HepG2 (cell line): ENCODE measurements around the gene ATP13A2. TPM values are rescaled to one million over a fixed set of nuclear protein-coding genes. Genes with fewer than 3 reads are reported as not detected.

ENCODE experiments used
- ATAC-seq: fragments of 200-7000 bp; cut with Tn5 transposase; 3 replicates; pipeline ENCODE4 v1.9.1; 2020; ENCODE audit warnings: mild to moderate bottlenecking, moderate library complexity
- BruUV-seq: library from RNA; stranded (reverse); fragments of 400-500 nt; replicated peaks from 2 replicates; lab custom pipeline; 2021; lab: Mats Ljungman, UMichigan
- CTCF ChIA-PET: fragments of 300-600 bp; formaldehyde crosslinking; extraction: SDS; loops from one replicate; lab custom pipeline; 2021; ENCODE audit warnings: low total read pairs, inconsistent platforms, low intra/inter-chr PET ratio; lab: Yijun Ruan, JAX
- POLR2A ChIA-PET: fragments of 350-600 bp; sonication (Branson Sonifier 250); formaldehyde crosslinking; loops from one replicate; lab custom pipeline; 2020; ENCODE audit warnings: antibody characterized with exemption, inconsistent platforms; lab: Yijun Ruan, JAX
- DNase-seq: peaks from one replicate; pipeline ENCODE4 v3.0.0-alpha.2; 2015; ENCODE audit warnings: low spot score
- FAIRE-seq: peaks from 3 replicates; lab custom pipeline; 2011; peaks lifted over from hg19 to GRCh38; lab: Jason Lieb, UNC
- H2AFZ ChIP-seq: one replicate; pipeline ENCODE4 v1.6.1; 2011; ENCODE audit warnings: low read length, inconsistent platforms
- H3K27ac ChIP-seq: fragments of 300-600 bp; 3 replicates; pipeline ENCODE4 v1.8.0; 2011; ENCODE audit warnings: mixed run types, mild to moderate bottlenecking, mixed read lengths, low read length, inconsistent platforms; ENCODE audit not compliant: insufficient read depth; ENCODE audit errors: extremely low read length
- H3K27me3 ChIP-seq, 2 experiments: fragments of 200-600 bp in 1 of 2; 2 replicates in 1 of 2; 3 replicates in 1 of 2; pipeline versions ENCODE4 v1.6.0 to v1.8.0; 2011; ENCODE audit warnings: low read length in 2 of 2, mild to moderate bottlenecking in 2 of 2, moderate library complexity in 2 of 2, inconsistent platforms in 1 of 2; ENCODE audit not compliant: insufficient read depth in 2 of 2, control insufficient read depth in 1 of 2
- H3K36me3 ChIP-seq, 2 experiments: fragments of 200-600 bp in 1 of 2; replicated peaks in 1 of 2; 2 replicates in 1 of 2; 3 replicates in 1 of 2; pipeline versions ENCODE4 v1.5.1 to v1.8.0; 2011; ENCODE audit warnings: low read length in 2 of 2, inconsistent platforms in 1 of 2; ENCODE audit not compliant: insufficient read depth in 2 of 2, control insufficient read depth in 1 of 2
- H3K4me1 ChIP-seq: 2 replicates; pipeline ENCODE4 v1.5.1; 2012; ENCODE audit warnings: low read length, inconsistent platforms; ENCODE audit not compliant: insufficient read depth
- H3K4me2 ChIP-seq: 2 replicates; pipeline ENCODE4 v1.6.0; 2011; ENCODE audit warnings: low read depth, low read length, inconsistent platforms
- H3K4me3 ChIP-seq, 3 experiments: fragments of 200-600 bp in 1 of 3; sonication (generic), shearing (Covaris generic) in 1 of 3; replicated peaks in 1 of 3; 2 replicates each; pipeline ENCODE4 v1.5.1; 2011 to 2016; ENCODE audit warnings: low read length in 3 of 3, inconsistent platforms in 2 of 3, low read depth in 2 of 3, mild to moderate bottlenecking in 2 of 3, control low read depth in 1 of 3, mixed read lengths in 1 of 3; ENCODE audit not compliant: insufficient read depth in 1 of 3
- H3K79me2 ChIP-seq: one replicate; pipeline ENCODE4 v1.6.1; 2011; ENCODE audit warnings: low read length, inconsistent platforms; ENCODE audit not compliant: insufficient read depth
- H3K9ac ChIP-seq: 2 replicates; pipeline ENCODE4 v1.6.0; 2011; ENCODE audit warnings: mild to moderate bottlenecking, low read depth, low read length, inconsistent platforms; ENCODE audit not compliant: insufficient read depth
- H3K9me3 ChIP-seq: 2 replicates; pipeline ENCODE4 v1.5.1; 2012; ENCODE audit warnings: mild to moderate bottlenecking, low read length
- H4K20me1 ChIP-seq: 2 replicates; pipeline ENCODE4 v1.6.0; 2011; ENCODE audit warnings: inconsistent platforms, mild to moderate bottlenecking, low read length, moderate library complexity; ENCODE audit not compliant: insufficient read depth
- ATM ChIP-seq: fragments of 450-650 bp; IDR thresholded peaks from 2 replicates; pipeline ENCODE4 v1.7.1; 2017; ENCODE audit warnings: mild to moderate bottlenecking, borderline replicate concordance
- EEA1 ChIP-seq: sonication (generic); formaldehyde crosslinking; IDR thresholded peaks from 2 replicates; pipeline ENCODE4 v1.5.1; 2020; ENCODE audit warnings: mild to moderate bottlenecking, missing genetic modification reagents, borderline replicate concordance
- KDM6A ChIP-seq: IDR thresholded peaks from 2 replicates; pipeline ENCODE4 v1.6.1; 2016; ENCODE audit warnings: low read depth
- NFE2L2 ChIP-seq: fragments of 150-350 bp; IDR thresholded peaks from 2 replicates; pipeline ENCODE4 v1.6.1; 2014; ENCODE audit warnings: low read length
- POGZ ChIP-seq: sonication (generic); formaldehyde crosslinking; IDR thresholded peaks from 2 replicates; pipeline ENCODE4 v1.4.0; 2020; ENCODE audit warnings: mild to moderate bottlenecking, missing genetic modification reagents
- TEAD3 ChIP-seq: optimal IDR thresholded peaks from 2 replicates; pipeline ENCODE3; 2016; ENCODE audit warnings: borderline replicate concordance
- THAP11 ChIP-seq: IDR thresholded peaks from 2 replicates; pipeline ENCODE4 v1.6.1; 2016; ENCODE audit warnings: missing biosample characterization, missing genetic modification reagents
- UBTF ChIP-seq: sonication (generic); formaldehyde crosslinking; IDR thresholded peaks from 2 replicates; pipeline ENCODE4 v1.4.0; 2020; ENCODE audit warnings: mild to moderate bottlenecking, missing genetic modification reagents
- ZBTB20 ChIP-seq: sonication (generic); formaldehyde crosslinking; IDR thresholded peaks from 2 replicates; pipeline ENCODE4 v1.8.1; 2023; ENCODE audit warnings: missing genetic modification reagents, low read depth, mild to moderate bottlenecking, borderline replicate concordance
- ZNF501 ChIP-seq: sonication (generic); formaldehyde crosslinking; IDR thresholded peaks from 2 replicates; pipeline ENCODE4 v1.5.1; 2020; ENCODE audit warnings: mild to moderate bottlenecking, moderate library complexity, missing genetic modification reagents
- ZNF552 ChIP-seq: sonication (generic); formaldehyde crosslinking; IDR thresholded peaks from 2 replicates; pipeline ENCODE4 v1.9.0; 2022; ENCODE audit warnings: missing genetic modification reagents, mild to moderate bottlenecking, borderline replicate concordance
- ZNF672 ChIP-seq: sonication (generic); formaldehyde crosslinking; IDR thresholded peaks from 2 replicates; pipeline ENCODE4 v1.8.1; 2022; ENCODE audit warnings: missing genetic modification reagents
- ZNF83 ChIP-seq: sonication (generic); formaldehyde crosslinking; IDR thresholded peaks from 2 replicates; pipeline ENCODE4 v1.4.0; 2020; ENCODE audit warnings: missing genetic modification reagents, mild to moderate bottlenecking, borderline replicate concordance
- ZNF841 ChIP-seq: sonication (generic); formaldehyde crosslinking; IDR thresholded peaks from 2 replicates; pipeline ENCODE4 v1.8.1; 2023; ENCODE audit warnings: missing genetic modification reagents, borderline replicate concordance
- ZSCAN20 ChIP-seq: sonication (generic); formaldehyde crosslinking; IDR thresholded peaks from 2 replicates; pipeline ENCODE4 v1.4.0; 2020; ENCODE audit warnings: missing genetic modification reagents, mild to moderate bottlenecking, borderline replicate concordance
- ZSCAN9 ChIP-seq: IDR thresholded peaks from 2 replicates; pipeline ENCODE4 v1.6.1; 2016; ENCODE audit warnings: borderline replicate concordance
- WGBS: methylation state at CpG from one replicate; pipeline ENCODE4 v1.1.6; 2017; ENCODE audit warnings: low lambda C conversion rate; 5-methylcytosine and 5-hydroxymethylcytosine counted together
- in situ Hi-C: cut with HindIII; loops from 2 replicates; pipeline ENCODE4 v1.10.0; 2017; ENCODE audit warnings: low pct_unique_long_range_greater_than_20kb; ENCODE audit not compliant: extremely low pct_ligation_motif_present
- intact Hi-C: fragments of 100-400 bp; cut with micrococcal nuclease; formaldehyde crosslinking; loops from one replicate; pipeline ENCODE4 v1.10.0; 2022; ENCODE audit not compliant: unreplicated experiment
- polyA plus RNA-seq, 8 experiments: library from polyadenylated mRNA; depleted of rRNA in 3 of 8; stranded (reverse) in 7 of 8; unstranded in 1 of 8; fragments of >200 nt; fragmentation: Illumina TruSeq in 4 of 8; extraction: Trizol in 4 of 8; gene quantifications; 2 replicates each; pipeline versions ENCODE4 v1.2.1 to v1.2.3, GENCODE V29; 2011 to 2016; ENCODE audit warnings: low read depth in 4 of 8, missing spikeins in 1 of 8, mixed read lengths in 1 of 8; ENCODE audit not compliant: insufficient read depth in 1 of 8
- total RNA-seq, 5 experiments: library from RNA; depleted of rRNA; stranded (reverse); fragments of >200 nt; fragmentation: Illumina TruSeq; extraction: Trizol; gene quantifications; 2 replicates each; pipeline ENCODE4 v1.2.3, GENCODE V29; 2016; ENCODE audit warnings: low read depth in 1 of 5

The ATP13A2 gene
- total and polyA plus RNA-seq, 2 of the 13 experiments (the other 11 are each of a cell fraction or from before 2014, with no cell fraction given), result 13.2 to 16.2 TPM

- Histone ChIP-seq H3K9ac (no peak overlapping the region), H3K4me2 (peak overlapping the region; percentile 99), H3K9me3 (no peaks in the 10 kb centered on the region), H2AFZ (no peak overlapping the region), H4K20me1 (no peaks in the 10 kb centered on the region), H3K79me2 (no peaks in the 10 kb centered on the region), H3K27ac (no peak overlapping the region), H3K36me3 (0 out of 5 replicates have a peak, but pooled peaks cover 0 to 1% of the 10 kb centered on the region in 2 experiments), H3K27me3 (no peaks in the 10 kb centered on the region), H3K4me1 (peaks cover 46% of the 10 kb centered on the region), H3K4me3 (peak overlapping the region in 2 of 3 experiments; percentile 56 to 87; a peak in 3 of 6 replicates)
- ChIA-PET CTCF (no interaction called here), POLR2A (no interaction called here)
- FAIRE-seq (no peak), DNase-seq (no peak), ATAC-seq (no peak)
- WGBS, result 30% methylated on average over 9 of the region's 9 CpGs
- intact Hi-C loops, result no loop called here
- TF ChIP-seq KDM6A (CRISPR knock-in tag), result no peak
- no peak for TF ChIP-seq ATM
- TF ChIP-seq TEAD3 (CRISPR knock-in tag), result peak; percentile 66
- TF ChIP-seq UBTF (CRISPR knock-in tag), result peak; percentile 26; the same call in 1 of the 2 replicates
- 0 out of 2 replicates have a peak, but pooled peaks have one; percentile 27 for TF ChIP-seq THAP11 (CRISPR knock-in tag)
- no TSS peak for BruUV-seq
- in situ Hi-C loops, result no loop called here
Measured at GRCh38 chr1:17012775-17013490, 1.2 kb upstream of the ATP13A2 start.

GRCh38 chr1:17011092-17011438, 663 bp downstream of the ATP13A2 start:
- H3K27ac ChIP-seq, result no peak overlapping the region
- ChIA-PET CTCF (no interaction called here), POLR2A (no interaction called here)
- H3K9me3 ChIP-seq, result no peaks in the 10 kb centered on the region
- intact Hi-C loops (no loop called here), in situ Hi-C loops (no loop called here)
- H3K27me3 ChIP-seq, result no peaks in the 10 kb centered on the region
- FAIRE-seq (no peak), ATAC-seq (no peak), DNase-seq (no peak)
- H3K4me3 ChIP-seq, result peak overlapping the region; percentile 56 to 87 (median 65)
- 8% methylated on average over 8 of the region's 15 CpGs for WGBS
- BruUV-seq, result no TSS peak
- H3K79me2 ChIP-seq, result no peaks in the 10 kb centered on the region
- peak overlapping the region; percentile 99 for H3K4me2 ChIP-seq
- no peak overlapping the region for H2AFZ ChIP-seq
- H3K9ac ChIP-seq, result peak overlapping the region; percentile 70
- no peaks in the 10 kb centered on the region for H4K20me1 ChIP-seq
- peaks cover 43% of the 10 kb centered on the region for H3K4me1 ChIP-seq
- H3K36me3 ChIP-seq, result no peaks in the 10 kb centered on the region
- TF ChIP-seq ZSCAN20 (CRISPR knock-in tag) (peak; percentile 26; the same call in 1 of the 2 replicates), ZNF841 (CRISPR knock-in tag) (no peak), ZBTB20 (CRISPR knock-in tag) (no peak), ZNF83 (no peak), ZSCAN9 (CRISPR knock-in tag) (no peak), ZNF501 (peak; percentile 27; the same call in 1 of the 2 replicates), ZNF552 (CRISPR knock-in tag) (no peak), POGZ (no peak), NFE2L2 (no peak), EEA1 (no peak), ZNF672 (no peak)
